MM.1S (cell line): ENCODE results near the gene IL17REL.

ENCODE experiments used
- EZH2phosphoT487 ChIP-seq: fragments of 300-600 bp; sonication (generic); IDR thresholded peaks from 2 replicates; pipeline ENCODE4 v1.6.1; 2018; ENCODE audit warnings: antibody characterized with exemption, low read length
- TF ChIP-seq, protein P1 (sequence below): fragments of 300-600 bp; sonication (generic); IDR thresholded peaks from 2 replicates; pipeline ENCODE4 v1.5.1; 2016; ENCODE audit warnings: antibody characterized with exemption, low read length, mixed read lengths

DNA sequence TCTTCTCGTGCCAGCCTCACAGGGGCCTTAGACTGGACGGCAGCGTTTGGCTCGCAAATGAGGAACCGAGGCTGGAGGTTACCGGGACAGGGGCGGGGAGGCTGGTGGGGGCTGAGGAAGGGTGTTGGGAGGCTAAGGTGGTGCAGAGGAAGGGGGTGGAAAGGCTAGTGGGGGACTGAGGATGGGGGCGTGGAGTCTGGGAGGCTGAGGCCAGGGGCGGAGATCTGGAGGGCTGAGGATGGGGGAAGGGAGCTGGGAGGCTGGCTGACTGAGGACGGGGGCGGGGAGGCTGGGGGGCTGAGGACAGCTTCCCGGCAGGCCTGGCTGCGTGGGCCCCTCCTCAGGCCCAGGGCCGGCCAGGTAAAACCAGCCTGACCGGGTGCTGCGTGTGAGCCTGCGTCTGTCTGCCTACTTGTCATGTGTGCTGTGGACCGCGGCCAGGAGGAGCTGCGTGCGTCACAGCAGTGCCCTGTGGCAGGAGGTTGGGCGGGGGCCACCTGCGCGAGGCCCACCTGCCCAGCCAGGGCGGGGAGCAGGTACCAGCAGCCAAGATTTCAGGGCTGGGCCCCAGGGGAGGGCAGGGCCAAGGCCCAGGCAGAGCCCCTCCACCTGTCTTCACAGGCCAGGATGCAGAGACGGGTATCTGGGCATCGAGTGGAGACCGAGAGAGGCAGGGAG, 61.4 kb downstream of the IL17REL start:
- TF ChIP-seq, protein P1, sequence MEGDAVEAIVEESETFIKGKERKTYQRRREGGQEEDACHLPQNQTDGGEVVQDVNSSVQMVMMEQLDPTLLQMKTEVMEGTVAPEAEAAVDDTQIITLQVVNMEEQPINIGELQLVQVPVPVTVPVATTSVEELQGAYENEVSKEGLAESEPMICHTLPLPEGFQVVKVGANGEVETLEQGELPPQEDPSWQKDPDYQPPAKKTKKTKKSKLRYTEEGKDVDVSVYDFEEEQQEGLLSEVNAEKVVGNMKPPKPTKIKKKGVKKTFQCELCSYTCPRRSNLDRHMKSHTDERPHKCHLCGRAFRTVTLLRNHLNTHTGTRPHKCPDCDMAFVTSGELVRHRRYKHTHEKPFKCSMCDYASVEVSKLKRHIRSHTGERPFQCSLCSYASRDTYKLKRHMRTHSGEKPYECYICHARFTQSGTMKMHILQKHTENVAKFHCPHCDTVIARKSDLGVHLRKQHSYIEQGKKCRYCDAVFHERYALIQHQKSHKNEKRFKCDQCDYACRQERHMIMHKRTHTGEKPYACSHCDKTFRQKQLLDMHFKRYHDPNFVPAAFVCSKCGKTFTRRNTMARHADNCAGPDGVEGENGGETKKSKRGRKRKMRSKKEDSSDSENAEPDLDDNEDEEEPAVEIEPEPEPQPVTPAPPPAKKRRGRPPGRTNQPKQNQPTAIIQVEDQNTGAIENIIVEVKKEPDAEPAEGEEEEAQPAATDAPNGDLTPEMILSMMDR: no peak
- TF ChIP-seq EZH2phosphoT487: no peak
